SH-SY5Y (cell line): ENCODE measurements around the gene SORBS2.

Source experiments
- GATA2 ChIP-seq: IDR thresholded peaks from 2 replicates; pipeline ENCODE4 v1.6.1; 2011; ENCODE audit warnings: mild to moderate bottlenecking, low read depth, low read length
- GATA3 ChIP-seq: IDR thresholded peaks from 2 replicates; pipeline ENCODE4 v1.6.1; 2011; ENCODE audit warnings: low read depth, mild to moderate bottlenecking, low read length, moderate library complexity

GRCh38 chr4:185566972-185567371 is 245.0 kb downstream of the SORBS2 start:
- TF ChIP-seq GATA2 (no peak), GATA3 (no peak)
